ENCODE measurements around the gene CNPY1. TPM values are rescaled to one million over a fixed set of nuclear protein-coding genes. Genes with fewer than 3 reads are reported as not detected.

Gene CNPY1
- total RNA-seq, 1 experiment from 2014 or later = not detected

DNA sequence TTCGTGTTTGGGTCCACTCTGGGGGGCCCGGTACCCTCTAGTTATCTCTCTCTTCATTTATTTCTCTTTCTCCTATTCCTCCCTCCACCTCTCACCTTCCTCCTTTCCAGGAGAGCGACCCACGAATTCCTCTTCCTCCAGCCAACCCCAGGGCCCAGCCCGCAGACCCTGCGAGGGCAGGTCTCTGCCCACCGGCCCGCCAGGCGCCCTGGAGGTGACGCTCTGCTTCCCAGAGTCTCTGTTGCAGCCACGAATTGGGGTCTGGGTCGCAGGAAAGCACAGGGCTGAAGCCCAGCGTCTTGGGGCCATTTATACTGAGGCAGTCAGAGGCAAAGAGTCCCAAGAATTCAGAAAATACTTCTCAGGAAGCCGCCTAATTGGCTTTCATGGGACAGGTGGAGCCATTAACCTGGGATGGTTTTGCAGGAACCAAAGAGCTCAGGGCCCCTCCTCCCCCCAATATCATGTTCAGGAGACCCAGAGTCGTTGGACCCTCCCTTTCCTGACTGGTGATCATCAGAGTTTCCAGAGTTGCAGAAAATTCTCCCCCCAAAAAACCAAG is 91.1 kb downstream of the CNPY1 start:
- intact Hi-C loops (cut with micrococcal nuclease; ENCODE audit: unreplicated experiment) = no loop called here
- no peak for ATAC-seq
- BruUV-seq (replicated peaks) = no TSS peak
- ChIA-PET POLR2A (no interaction called here), CTCF (no interaction called here)
- in situ Hi-C loops (cut with HindIII; ENCODE audit: low pct_unique_long_range_greater_than_20kb, low sequenced_read_pairs) = no loop called here
- Histone ChIP-seq H3K36me3 (ENCODE audit: control insufficient read depth, insufficient read depth, low read length) (no peaks in the 10 kb centered on the region), H3K9me3 (ENCODE audit: control insufficient read depth, insufficient read depth, low read depth, low read length) (no peaks in the 10 kb centered on the region), H3K4me1 (ENCODE audit: control insufficient read depth, insufficient read depth, low read length) (no peaks in the 10 kb centered on the region), H3K27me3 (ENCODE audit: control insufficient read depth, insufficient read depth, low read length) (peaks cover 26% of the 10 kb centered on the region), H3K27ac (ENCODE audit: low read length) (no peak overlapping the region), H3K4me3 (ENCODE audit: low read depth in 2 of 2, low read length in 2 of 2) (no peak overlapping the region)
- TF ChIP-seq, protein P1, sequence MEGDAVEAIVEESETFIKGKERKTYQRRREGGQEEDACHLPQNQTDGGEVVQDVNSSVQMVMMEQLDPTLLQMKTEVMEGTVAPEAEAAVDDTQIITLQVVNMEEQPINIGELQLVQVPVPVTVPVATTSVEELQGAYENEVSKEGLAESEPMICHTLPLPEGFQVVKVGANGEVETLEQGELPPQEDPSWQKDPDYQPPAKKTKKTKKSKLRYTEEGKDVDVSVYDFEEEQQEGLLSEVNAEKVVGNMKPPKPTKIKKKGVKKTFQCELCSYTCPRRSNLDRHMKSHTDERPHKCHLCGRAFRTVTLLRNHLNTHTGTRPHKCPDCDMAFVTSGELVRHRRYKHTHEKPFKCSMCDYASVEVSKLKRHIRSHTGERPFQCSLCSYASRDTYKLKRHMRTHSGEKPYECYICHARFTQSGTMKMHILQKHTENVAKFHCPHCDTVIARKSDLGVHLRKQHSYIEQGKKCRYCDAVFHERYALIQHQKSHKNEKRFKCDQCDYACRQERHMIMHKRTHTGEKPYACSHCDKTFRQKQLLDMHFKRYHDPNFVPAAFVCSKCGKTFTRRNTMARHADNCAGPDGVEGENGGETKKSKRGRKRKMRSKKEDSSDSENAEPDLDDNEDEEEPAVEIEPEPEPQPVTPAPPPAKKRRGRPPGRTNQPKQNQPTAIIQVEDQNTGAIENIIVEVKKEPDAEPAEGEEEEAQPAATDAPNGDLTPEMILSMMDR (IDR thresholded peaks at IDR 0.05) = no peak
- TF ChIP-seq SIN3A (IDR thresholded peaks at IDR 0.05; ENCODE audit: borderline replicate concordance, insufficient read depth, low read depth, low read length) (no peak), POLR2AphosphoS5 (IDR thresholded peaks at IDR 0.05; ENCODE audit: low read depth, low read length) (no peak), TCF7L2 (IDR thresholded peaks at IDR 0.05; ENCODE audit: low read depth, low read length) (no peak)
- TF ChIP-seq, protein P2, sequence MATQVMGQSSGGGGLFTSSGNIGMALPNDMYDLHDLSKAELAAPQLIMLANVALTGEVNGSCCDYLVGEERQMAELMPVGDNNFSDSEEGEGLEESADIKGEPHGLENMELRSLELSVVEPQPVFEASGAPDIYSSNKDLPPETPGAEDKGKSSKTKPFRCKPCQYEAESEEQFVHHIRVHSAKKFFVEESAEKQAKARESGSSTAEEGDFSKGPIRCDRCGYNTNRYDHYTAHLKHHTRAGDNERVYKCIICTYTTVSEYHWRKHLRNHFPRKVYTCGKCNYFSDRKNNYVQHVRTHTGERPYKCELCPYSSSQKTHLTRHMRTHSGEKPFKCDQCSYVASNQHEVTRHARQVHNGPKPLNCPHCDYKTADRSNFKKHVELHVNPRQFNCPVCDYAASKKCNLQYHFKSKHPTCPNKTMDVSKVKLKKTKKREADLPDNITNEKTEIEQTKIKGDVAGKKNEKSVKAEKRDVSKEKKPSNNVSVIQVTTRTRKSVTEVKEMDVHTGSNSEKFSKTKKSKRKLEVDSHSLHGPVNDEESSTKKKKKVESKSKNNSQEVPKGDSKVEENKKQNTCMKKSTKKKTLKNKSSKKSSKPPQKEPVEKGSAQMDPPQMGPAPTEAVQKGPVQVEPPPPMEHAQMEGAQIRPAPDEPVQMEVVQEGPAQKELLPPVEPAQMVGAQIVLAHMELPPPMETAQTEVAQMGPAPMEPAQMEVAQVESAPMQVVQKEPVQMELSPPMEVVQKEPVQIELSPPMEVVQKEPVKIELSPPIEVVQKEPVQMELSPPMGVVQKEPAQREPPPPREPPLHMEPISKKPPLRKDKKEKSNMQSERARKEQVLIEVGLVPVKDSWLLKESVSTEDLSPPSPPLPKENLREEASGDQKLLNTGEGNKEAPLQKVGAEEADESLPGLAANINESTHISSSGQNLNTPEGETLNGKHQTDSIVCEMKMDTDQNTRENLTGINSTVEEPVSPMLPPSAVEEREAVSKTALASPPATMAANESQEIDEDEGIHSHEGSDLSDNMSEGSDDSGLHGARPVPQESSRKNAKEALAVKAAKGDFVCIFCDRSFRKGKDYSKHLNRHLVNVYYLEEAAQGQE (IDR thresholded peaks at IDR 0.05; ENCODE audit: insufficient read depth in 1 of 2, low read depth in 2 of 2, low read length in 1 of 2) = no peak
- DNase-seq (ENCODE audit: low read depth, low spot score) = no peak

DNA sequence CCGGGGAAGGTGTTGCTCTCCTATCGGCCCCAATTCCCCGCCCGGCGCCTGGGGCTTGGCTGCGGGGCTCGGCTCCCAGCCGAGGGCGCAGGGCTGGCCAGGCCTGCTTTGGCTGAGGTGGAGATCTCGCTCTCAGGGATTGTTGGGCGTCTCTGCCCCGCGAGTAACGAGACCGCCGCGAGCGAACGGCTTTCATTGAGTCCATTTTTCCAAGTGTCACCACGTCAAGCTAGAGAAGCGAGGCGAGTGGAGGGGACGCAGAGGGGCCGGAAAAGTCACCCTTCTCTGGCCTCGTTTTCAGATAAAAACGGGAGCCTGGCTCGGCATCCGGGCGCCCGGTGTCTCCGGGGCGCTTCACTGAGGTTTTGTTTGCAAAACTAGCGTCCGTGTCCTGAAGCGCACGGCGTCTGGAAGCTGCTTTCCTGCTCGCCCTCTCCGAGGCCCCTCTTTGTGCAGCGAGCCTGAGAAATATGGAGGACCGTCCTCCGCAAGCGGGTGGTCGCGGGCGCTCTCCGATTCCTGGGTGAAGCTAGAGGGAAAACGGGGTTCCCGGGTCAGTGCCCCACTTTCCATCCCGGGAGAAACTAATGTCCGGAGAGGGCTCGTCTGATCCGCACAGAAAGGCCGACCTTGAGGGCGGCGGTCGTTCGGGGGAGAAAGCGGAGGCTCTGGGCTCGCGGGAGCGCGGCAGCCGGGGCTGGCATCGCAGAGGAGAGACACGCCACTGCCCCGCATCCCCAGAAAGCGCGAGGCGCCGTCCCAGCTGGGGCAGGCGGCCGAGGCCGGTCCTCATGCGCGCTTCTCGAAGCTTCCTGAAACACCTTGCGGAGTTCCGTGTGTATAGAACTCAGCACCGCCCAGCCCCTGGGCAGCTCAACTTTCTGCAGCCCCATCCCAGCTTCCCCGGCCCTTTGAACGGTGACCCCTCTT is 91.9 kb downstream of the CNPY1 start:
- POLR2A ChIA-PET = no interaction called here
- no peaks in the 10 kb centered on the region for H3K4me1 ChIP-seq (ENCODE audit: control insufficient read depth, insufficient read depth, low read length)
- BruUV-seq (replicated peaks) = no TSS peak
- intact Hi-C loops (cut with micrococcal nuclease; ENCODE audit: unreplicated experiment) (no loop called here), in situ Hi-C loops (cut with HindIII; ENCODE audit: low pct_unique_long_range_greater_than_20kb, low sequenced_read_pairs) (no loop called here)
- peak overlapping the region in 1 of 2 experiments; percentile 18; a peak in 2 of 4 replicates for H3K4me3 ChIP-seq (ENCODE audit: low read depth in 2 of 2, low read length in 2 of 2)
- DNase-seq (ENCODE audit: low read depth, low spot score) = no peak
- CTCF ChIA-PET = no interaction called here
- no peak for ATAC-seq
- H3K27ac ChIP-seq (ENCODE audit: low read length) = no peak overlapping the region
- peaks cover 26% of the 10 kb centered on the region for H3K27me3 ChIP-seq (ENCODE audit: control insufficient read depth, insufficient read depth, low read length)
- no peaks in the 10 kb centered on the region for H3K36me3 ChIP-seq (ENCODE audit: control insufficient read depth, insufficient read depth, low read length)
- no peaks in the 10 kb centered on the region for H3K9me3 ChIP-seq (ENCODE audit: control insufficient read depth, insufficient read depth, low read depth, low read length)
- no peak for TF ChIP-seq SIN3A (IDR thresholded peaks at IDR 0.05; ENCODE audit: borderline replicate concordance, insufficient read depth, low read depth, low read length)
- TF ChIP-seq POLR2AphosphoS5 (IDR thresholded peaks at IDR 0.05; ENCODE audit: low read depth, low read length) = no peak
- TF ChIP-seq, protein P2 (IDR thresholded peaks at IDR 0.05; ENCODE audit: insufficient read depth in 1 of 2, low read depth in 2 of 2, low read length in 1 of 2) = no peak
- no peak for TF ChIP-seq TCF7L2 (IDR thresholded peaks at IDR 0.05; ENCODE audit: low read depth, low read length)
- TF ChIP-seq, protein P1 (IDR thresholded peaks at IDR 0.05) = no peak

All from Panc1 (cell line).